H1 (cell line): ENCODE data around the gene CTDNEP1. TPM values are rescaled to one million over a fixed set of nuclear protein-coding genes. Genes with fewer than 3 reads are reported as not detected.
A peak's percentile ranks its signal among the peaks of the same experiment; 100 is the strongest.

Experiments
- CTCF ChIA-PET: fragments of 300-600 bp; sonication (Branson Sonifier 250); formaldehyde crosslinking; loops from one replicate; lab custom pipeline; 2021; ENCODE audit not compliant: partially characterized antibody; lab: Charles Lee
- POLR2A ChIA-PET: fragments of 300-600 bp; sonication (Branson Sonifier 250); formaldehyde crosslinking; loops from one replicate; lab custom pipeline; 2021; ENCODE audit warnings: inconsistent platforms; ENCODE audit not compliant: partially characterized antibody; lab: Charles Lee
- DNase-seq, 2 experiments: peaks; one replicate each; pipeline versions ENCODE4 v3.0.0 to v3.0.0-alpha.2; 2010 to 2022; ENCODE audit warnings: low spot score in 2 of 2, low read depth in 1 of 2, mixed read lengths in 1 of 2
- FAIRE-seq: peaks from 2 replicates; lab custom pipeline; 2011; peaks lifted over from hg19 to GRCh38; lab: Jason Lieb, UNC
- H2AFZ ChIP-seq: 2 replicates; pipeline ENCODE4 v1.8.1; 2012; ENCODE audit warnings: low read length, inconsistent platforms
- H2AK5ac ChIP-seq: 2 replicates; pipeline ENCODE4 v1.6.1; 2013; ENCODE audit warnings: low read depth, low read length
- H2BK120ac ChIP-seq: replicated peaks from 2 replicates; pipeline ENCODE3; 2013; ENCODE audit warnings: low read depth, low read length, inconsistent platforms
- H2BK12ac ChIP-seq: 2 replicates; pipeline ENCODE4 v1.6.1; 2013; ENCODE audit warnings: low read depth, low read length
- H2BK15ac ChIP-seq: 2 replicates; pipeline ENCODE4 v1.6.1; 2013; ENCODE audit warnings: low read length
- H2BK20ac ChIP-seq: 2 replicates; pipeline ENCODE4 v1.6.1; 2013; ENCODE audit warnings: low read length
- H2BK5ac ChIP-seq: 2 replicates; pipeline ENCODE4 v1.6.1; 2013; ENCODE audit warnings: low read depth, low read length
- H3K14ac ChIP-seq: 2 replicates; pipeline ENCODE4 v1.6.1; 2013; ENCODE audit warnings: inconsistent platforms; ENCODE audit not compliant: insufficient read length
- H3K18ac ChIP-seq: 2 replicates; pipeline ENCODE4 v1.6.1; 2013; ENCODE audit warnings: low read length; ENCODE audit errors: extremely low read depth
- H3K23ac ChIP-seq: 2 replicates; pipeline ENCODE4 v1.6.1; 2013; ENCODE audit warnings: inconsistent platforms; ENCODE audit not compliant: insufficient read length
- H3K23me2 ChIP-seq: 2 replicates; pipeline ENCODE4 v1.6.1; 2013; ENCODE audit warnings: low read depth, low read length
- H3K27ac ChIP-seq: 2 replicates; pipeline ENCODE4 v1.6.1; 2011; ENCODE audit warnings: low read depth, low read length, inconsistent platforms
- H3K27me3 ChIP-seq, 4 experiments: replicated peaks in 1 of 4; 1 replicate in 1 of 4; 2 replicates in 3 of 4; pipeline versions ENCODE4 v1.6.1 to v1.8.1; 2011 to 2013; ENCODE audit warnings: low read length in 3 of 4, mild to moderate bottlenecking in 3 of 4, inconsistent platforms in 2 of 4, mixed read lengths in 2 of 4, moderate library complexity in 1 of 4; ENCODE audit not compliant: control insufficient read depth in 3 of 4, insufficient read depth in 3 of 4; ENCODE audit errors: extremely low read depth in 1 of 4
- H3K36me3 ChIP-seq, 4 experiments: 2 replicates each; pipeline versions ENCODE4 v1.6.1 to v1.8.1; 2011 to 2013; ENCODE audit warnings: mild to moderate bottlenecking in 4 of 4, low read length in 3 of 4, moderate library complexity in 2 of 4, control low read depth in 1 of 4, inconsistent platforms in 1 of 4; ENCODE audit not compliant: insufficient read depth in 4 of 4, control insufficient read depth in 2 of 4
- H3K4ac ChIP-seq: replicated peaks from 2 replicates; pipeline ENCODE3; 2013; ENCODE audit warnings: low read length, low read depth, mixed read lengths, inconsistent platforms; ENCODE audit not compliant: insufficient read length
- H3K4me1 ChIP-seq, 4 experiments: replicated peaks in 1 of 4; 1 replicate in 1 of 4; 2 replicates in 3 of 4; pipeline versions ENCODE4 v1.6.1 to v1.8.1; 2011 to 2013; ENCODE audit warnings: low read length in 3 of 4, inconsistent platforms in 2 of 4, mixed read lengths in 1 of 4; ENCODE audit not compliant: insufficient read depth in 4 of 4, control insufficient read depth in 3 of 4
- H3K4me2 ChIP-seq, 2 experiments: 2 replicates each; pipeline versions ENCODE4 v1.6.1 to v1.8.1; 2011 to 2013; ENCODE audit warnings: low read depth in 2 of 2, low read length in 2 of 2, control low read depth in 1 of 2, inconsistent platforms in 1 of 2, mild to moderate bottlenecking in 1 of 2; ENCODE audit not compliant: insufficient read depth in 1 of 2
- H3K4me3 ChIP-seq, 4 experiments: fragments of 200-600, 300-600 bp in 1 of 4; sonication (generic), shearing (Covaris generic), sonication (Bioruptor Twin) in 1 of 4; 2 replicates each; pipeline versions ENCODE4 v1.5.1 to v1.8.1; 2011 to 2016; ENCODE audit warnings: low read length in 4 of 4, low read depth in 3 of 4, control low read depth in 2 of 4, inconsistent platforms in 2 of 4, mild to moderate bottlenecking in 2 of 4, mixed read lengths in 1 of 4, moderate library complexity in 1 of 4; ENCODE audit not compliant: insufficient read depth in 2 of 4; ENCODE audit errors: extremely low read depth in 1 of 4
- H3K56ac ChIP-seq: replicated peaks from 2 replicates; pipeline ENCODE3; 2013; ENCODE audit warnings: low read depth, mild to moderate bottlenecking, mixed read lengths, low read length, inconsistent platforms; ENCODE audit not compliant: insufficient read length
- H3K79me1 ChIP-seq: 2 replicates; pipeline ENCODE4 v1.6.1; 2013; ENCODE audit warnings: low read depth, low read length, control low read depth
- H3K79me2 ChIP-seq, 2 experiments: 2 replicates each; pipeline versions ENCODE4 v1.6.1 to v1.8.1; 2012 to 2013; ENCODE audit warnings: low read length in 2 of 2, mild to moderate bottlenecking in 2 of 2, inconsistent platforms in 1 of 2; ENCODE audit not compliant: insufficient read depth in 2 of 2, control insufficient read depth in 1 of 2
- H3K9ac ChIP-seq, 4 experiments: replicated peaks in 1 of 4; 1 replicate in 1 of 4; 2 replicates in 3 of 4; pipeline versions ENCODE4 v1.6.1 to v1.8.1; 2011 to 2013; ENCODE audit warnings: low read depth in 3 of 4, low read length in 3 of 4, control low read depth in 2 of 4, mild to moderate bottlenecking in 2 of 4, moderate library complexity in 2 of 4, inconsistent platforms in 1 of 4; ENCODE audit errors: extremely low read depth in 1 of 4
- H3K9me3 ChIP-seq, 2 experiments: 2 replicates each; pipeline versions ENCODE4 v1.6.1 to v1.8.1; 2012 to 2013; ENCODE audit warnings: mild to moderate bottlenecking in 2 of 2, moderate library complexity in 2 of 2, control low read depth in 1 of 2, inconsistent platforms in 1 of 2, low read depth in 1 of 2, low read length in 1 of 2, mixed read lengths in 1 of 2; ENCODE audit not compliant: insufficient read depth in 2 of 2
- H4K20me1 ChIP-seq, 2 experiments: replicated peaks in 1 of 2; 2 replicates each; pipeline versions ENCODE3 to v1.8.1; 2011 to 2013; ENCODE audit warnings: inconsistent platforms in 2 of 2, low read length in 2 of 2, mild to moderate bottlenecking in 1 of 2; ENCODE audit not compliant: insufficient read depth in 2 of 2, control insufficient read depth in 1 of 2
- H4K5ac ChIP-seq: 2 replicates; pipeline ENCODE4 v1.6.1; 2013; ENCODE audit warnings: low read length, low read depth, mixed read lengths, inconsistent platforms; ENCODE audit not compliant: insufficient read length
- H4K8ac ChIP-seq: 2 replicates; pipeline ENCODE4 v1.8.0; 2013; ENCODE audit warnings: mild to moderate bottlenecking, moderate library complexity, low read length, inconsistent platforms; ENCODE audit not compliant: insufficient read depth; ENCODE audit errors: extremely low read depth
- H4K91ac ChIP-seq: replicated peaks from 2 replicates; pipeline ENCODE3; 2013; ENCODE audit warnings: low read length, mixed read lengths, inconsistent platforms; ENCODE audit not compliant: insufficient read length
- ASH2L ChIP-seq: fragments of 200-600, 300-600 bp; sonication (generic); IDR thresholded peaks from one replicate; pipeline ENCODE4 v1.7.1; 2017; ENCODE audit warnings: low read length
- GABPA ChIP-seq: IDR thresholded peaks from 2 replicates; pipeline ENCODE4 v1.6.1; 2011; ENCODE audit warnings: mild to moderate bottlenecking, low read length, moderate library complexity, borderline replicate concordance; ENCODE audit not compliant: insufficient read depth
- JUND ChIP-seq: IDR thresholded peaks from 2 replicates; pipeline ENCODE4 v1.6.1; 2011; ENCODE audit warnings: mild to moderate bottlenecking, improper control_type of control experiment, low read length
- KDM1A ChIP-seq: fragments of 200-600, 300-600 bp; sonication (generic); IDR thresholded peaks from 2 replicates; pipeline ENCODE4 v1.7.1; 2016; ENCODE audit warnings: mild to moderate bottlenecking, low read length, borderline replicate concordance
- KDM4A ChIP-seq: IDR thresholded peaks from one replicate; pipeline ENCODE4 v1.7.1; 2012; ENCODE audit warnings: low read depth, mild to moderate bottlenecking, moderate library complexity, low read length, inconsistent platforms; ENCODE audit not compliant: severe bottlenecking
- SP1 ChIP-seq: IDR thresholded peaks from 2 replicates; pipeline ENCODE4 v1.6.1; 2011; ENCODE audit warnings: low read depth, low read length
- SP4 ChIP-seq: IDR thresholded peaks from 2 replicates; pipeline ENCODE4 v1.6.1; 2012; ENCODE audit warnings: low read length, inconsistent platforms
- WGBS, 2 experiments: shearing (Covaris generic) in 1 of 2; methylation state at CpG; one replicate each; pipeline versions ENCODE4 v1.1.6 to v1.1.7; 2013 to 2015; ENCODE audit warnings: low lambda C conversion rate in 2 of 2, mixed read lengths in 2 of 2, inconsistent platforms in 1 of 2, low coverage in 1 of 2, missing lambda C conversion rate in 1 of 2; ENCODE audit not compliant: insufficient replicate concordance in 2 of 2, insufficient coverage in 1 of 2, insufficient read length in 1 of 2; ENCODE audit errors: extremely low coverage in 1 of 2, missing lambda C conversion rate in 1 of 2; 5-methylcytosine and 5-hydroxymethylcytosine counted together
- polyA plus RNA-seq, 7 experiments: library from polyadenylated mRNA; depleted of rRNA in 3 of 7; stranded (reverse) in 5 of 7; unstranded in 2 of 7; fragments of >200 nt in 5 of 7; fragments of 200-250 nt in 2 of 7; gene quantifications; 1 replicate in 5 of 7; 2 replicates in 1 of 7; 4 replicates in 1 of 7; pipeline versions ENCODE4 v1.2.1 to v1.2.3, GENCODE V29; 2011 to 2013; ENCODE audit warnings: missing spikeins in 2 of 7, mixed read lengths in 2 of 7
- total RNA-seq: library from RNA; stranded (reverse); fragmentation: NEBNext Ultra II Directional; extraction: Animal tissue kit (Norgen Biotek cat#: 25700); gene quantifications from 2 replicates; pipeline ENCODE4 v1.2.1, GENCODE V29; 2021
- TF ChIP-seq, protein P1 (sequence below): IDR thresholded peaks from 2 replicates; pipeline ENCODE4 v1.6.1; 2011; ENCODE audit warnings: low read depth, mild to moderate bottlenecking, low read length; ENCODE audit not compliant: insufficient read depth

The CTDNEP1 gene
- total and polyA plus RNA-seq, 2 of the 8 experiments (the other 6 are each of a cell fraction or from before 2014, with no cell fraction given) = 114 to 123 TPM

DNA sequence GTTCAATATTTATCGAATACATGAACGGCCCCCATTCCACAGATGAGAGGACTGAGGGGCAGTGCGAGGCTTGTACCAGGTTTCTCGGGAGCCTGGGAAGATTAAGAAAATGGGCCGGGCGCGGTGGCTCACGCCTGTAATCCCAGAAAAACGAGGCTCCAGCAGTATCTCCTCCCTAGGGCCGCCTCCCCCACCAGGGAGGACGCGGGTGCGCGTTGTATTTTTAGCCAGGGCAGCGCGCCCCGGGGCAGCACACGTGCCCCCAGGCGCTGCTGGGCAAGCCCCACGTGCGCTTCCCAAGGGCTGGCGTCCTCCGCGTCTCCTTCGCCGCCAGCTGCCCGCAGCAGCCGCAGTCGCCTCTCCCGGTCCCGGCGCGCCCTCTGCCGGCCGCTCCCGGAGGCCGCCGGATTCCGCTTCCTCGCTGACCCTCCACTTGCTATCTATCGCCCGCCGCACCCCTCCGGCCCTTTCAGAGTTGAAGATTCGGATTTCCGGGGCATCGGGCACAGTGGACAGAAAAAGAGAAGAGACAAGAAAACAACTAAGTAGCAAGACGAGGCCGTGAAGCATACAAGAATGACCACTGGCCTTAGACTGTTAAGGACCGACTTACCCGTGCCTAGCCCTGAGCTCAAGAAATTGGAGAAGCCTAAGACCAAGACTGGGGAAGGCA lies 44.8 kb upstream of the CTDNEP1 start:
- no peak overlapping the region for H3K9ac ChIP-seq
- WGBS, 2 experiments = 14% methylated on average over 44 of the region's 51 CpGs; no CpG with 5 or more reads in 1 of the 2 experiments
- no peaks in the 10 kb centered on the region; a peak in 1 of 4 replicates for H3K9me3 ChIP-seq
- POLR2A ChIA-PET = interaction anchor here (0.7 to 3.5 kb wide), 19 partner anchors 10 to 79 kb away, joined by 3 to 19 read pairs (median 5); partner anchors contain the start of genes CTDNEP1, DVL2, ELP5 and PHF23
- peaks cover 0 to 14% (median 5%) of the 10 kb centered on the region in 4 experiments; a peak in 5 of 7 replicates for H3K4me1 ChIP-seq
- H3K27me3 ChIP-seq = peaks cover 3 to 11% (median 9%) of the 10 kb centered on the region in 4 experiments
- peaks cover 2% of the 10 kb centered on the region; the same call in 1 of the 2 replicates for H3K23me2 ChIP-seq
- H2BK120ac ChIP-seq = no peak overlapping the region
- peak in 1 of 2 experiments; percentile 96 for DNase-seq
- FAIRE-seq = no peak
- no peak overlapping the region for H2AK5ac ChIP-seq
- H2BK20ac ChIP-seq = no peak overlapping the region
- no peaks in the 10 kb centered on the region for H3K36me3 ChIP-seq
- no peaks in the 10 kb centered on the region for H3K79me2 ChIP-seq
- peaks cover 2% of the 10 kb centered on the region; the same call in 1 of the 2 replicates for H3K79me1 ChIP-seq
- peak overlapping the region in 1 of 4 experiments; percentile 51; a peak in 2 of 8 replicates for H3K4me3 ChIP-seq
- H3K27ac ChIP-seq = no peak overlapping the region
- H3K56ac ChIP-seq = peak overlapping the region; percentile 1
- H2BK12ac ChIP-seq = peak overlapping the region; percentile 75; the same call in 1 of the 2 replicates
- H4K20me1 ChIP-seq = peaks cover 0 to 9% of the 10 kb centered on the region in 2 experiments
- no peak overlapping the region; the same call in 1 of the 2 replicates for H3K18ac ChIP-seq
- H3K14ac ChIP-seq = no peak overlapping the region
- peak overlapping the region; percentile 69; the same call in 1 of the 2 replicates for H4K8ac ChIP-seq
- H2BK15ac ChIP-seq = 0 out of 2 replicates have a peak overlapping the region, but pooled peaks have one; percentile 20
- CTCF ChIA-PET = interaction anchor here (0.5 to 2.8 kb wide), 32 partner anchors 8 to 1316 kb away, joined by 3 to 42 read pairs (median 5); partner anchors contain the start of genes ACADVL, ACAP1, DLG4 and GABARAP
- H4K5ac ChIP-seq = peak overlapping the region; percentile 7
- no peak overlapping the region for H3K4ac ChIP-seq
- H2BK5ac ChIP-seq = no peak overlapping the region; the same call in 1 of the 2 replicates
- 0 out of 2 replicates have a peak overlapping the region, but pooled peaks have one; percentile 95 for H2AFZ ChIP-seq
- H3K23ac ChIP-seq = no peak overlapping the region
- H3K4me2 ChIP-seq = peak overlapping the region; percentile 33 to 73
- H4K91ac ChIP-seq = peak overlapping the region; percentile 52
- TF ChIP-seq SP1 (peak; percentile 28; the same call in 1 of the 2 replicates), GABPA (peak; percentile 61; the same call in 1 of the 2 replicates), ASH2L (no peak), KDM1A (peak; percentile 65; the same call in 1 of the 2 replicates), SP4 (peak; percentile 59; the same call in 1 of the 2 replicates), JUND (peak; percentile 72; the same call in 1 of the 2 replicates), KDM4A (no peak)
- TF ChIP-seq, protein P1, sequence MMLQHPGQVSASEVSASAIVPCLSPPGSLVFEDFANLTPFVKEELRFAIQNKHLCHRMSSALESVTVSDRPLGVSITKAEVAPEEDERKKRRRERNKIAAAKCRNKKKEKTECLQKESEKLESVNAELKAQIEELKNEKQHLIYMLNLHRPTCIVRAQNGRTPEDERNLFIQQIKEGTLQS = 0 out of 2 replicates have a peak, but pooled peaks have one; percentile 28
